Epithelial cell of esophagus (primary cell): ENCODE data around the gene SCGB3A1.

Experiments
- DNase-seq: peaks from one replicate; pipeline ENCODE4 v3.0.0; 2010; ENCODE audit warnings: low read depth
- H3K4me3 ChIP-seq: 2 replicates; pipeline ENCODE4 v1.5.1; 2011; ENCODE audit warnings: mild to moderate bottlenecking, low read length, control low read depth
- TF ChIP-seq, protein P1 (sequence below): IDR thresholded peaks from 2 replicates; pipeline ENCODE4 v1.5.1; 2011; ENCODE audit warnings: low read depth, mild to moderate bottlenecking, low read length, control low read depth, inconsistent platforms; ENCODE audit not compliant: insufficient read depth; ENCODE audit errors: missing control alignments

SCGB3A1 gene

DNA sequence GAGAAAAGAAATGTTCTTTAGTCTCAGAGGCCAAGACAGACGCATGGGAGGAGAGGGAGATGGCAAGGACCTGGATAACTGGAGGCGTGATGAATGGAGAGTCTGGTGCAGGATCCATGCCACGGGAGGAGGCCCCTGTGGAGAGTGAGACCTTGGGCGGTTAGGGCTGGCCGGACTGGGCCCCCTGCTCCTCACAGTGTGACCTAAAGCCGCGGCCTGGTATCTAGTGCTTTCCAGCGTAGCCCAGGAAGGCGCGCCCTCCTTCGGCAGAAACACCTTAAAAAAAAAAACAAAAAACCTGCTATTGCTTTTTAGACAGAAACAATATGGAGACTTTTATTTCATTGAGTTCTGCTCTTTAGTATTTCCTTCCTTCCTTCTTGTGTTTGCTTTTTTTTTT lies 33.1 kb downstream of the SCGB3A1 start:
- no peak for DNase-seq
- TF ChIP-seq, protein P1, sequence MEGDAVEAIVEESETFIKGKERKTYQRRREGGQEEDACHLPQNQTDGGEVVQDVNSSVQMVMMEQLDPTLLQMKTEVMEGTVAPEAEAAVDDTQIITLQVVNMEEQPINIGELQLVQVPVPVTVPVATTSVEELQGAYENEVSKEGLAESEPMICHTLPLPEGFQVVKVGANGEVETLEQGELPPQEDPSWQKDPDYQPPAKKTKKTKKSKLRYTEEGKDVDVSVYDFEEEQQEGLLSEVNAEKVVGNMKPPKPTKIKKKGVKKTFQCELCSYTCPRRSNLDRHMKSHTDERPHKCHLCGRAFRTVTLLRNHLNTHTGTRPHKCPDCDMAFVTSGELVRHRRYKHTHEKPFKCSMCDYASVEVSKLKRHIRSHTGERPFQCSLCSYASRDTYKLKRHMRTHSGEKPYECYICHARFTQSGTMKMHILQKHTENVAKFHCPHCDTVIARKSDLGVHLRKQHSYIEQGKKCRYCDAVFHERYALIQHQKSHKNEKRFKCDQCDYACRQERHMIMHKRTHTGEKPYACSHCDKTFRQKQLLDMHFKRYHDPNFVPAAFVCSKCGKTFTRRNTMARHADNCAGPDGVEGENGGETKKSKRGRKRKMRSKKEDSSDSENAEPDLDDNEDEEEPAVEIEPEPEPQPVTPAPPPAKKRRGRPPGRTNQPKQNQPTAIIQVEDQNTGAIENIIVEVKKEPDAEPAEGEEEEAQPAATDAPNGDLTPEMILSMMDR, result no peak
- no peak overlapping the region for H3K4me3 ChIP-seq

- H3K4me3 ChIP-seq, result no peak overlapping the region
- TF ChIP-seq, protein P1, result no peak
- no peak for DNase-seq
These were observed 34.0 kb downstream of the SCGB3A1 start for GRCh38 chr5:180557217-180557809.

DNA sequence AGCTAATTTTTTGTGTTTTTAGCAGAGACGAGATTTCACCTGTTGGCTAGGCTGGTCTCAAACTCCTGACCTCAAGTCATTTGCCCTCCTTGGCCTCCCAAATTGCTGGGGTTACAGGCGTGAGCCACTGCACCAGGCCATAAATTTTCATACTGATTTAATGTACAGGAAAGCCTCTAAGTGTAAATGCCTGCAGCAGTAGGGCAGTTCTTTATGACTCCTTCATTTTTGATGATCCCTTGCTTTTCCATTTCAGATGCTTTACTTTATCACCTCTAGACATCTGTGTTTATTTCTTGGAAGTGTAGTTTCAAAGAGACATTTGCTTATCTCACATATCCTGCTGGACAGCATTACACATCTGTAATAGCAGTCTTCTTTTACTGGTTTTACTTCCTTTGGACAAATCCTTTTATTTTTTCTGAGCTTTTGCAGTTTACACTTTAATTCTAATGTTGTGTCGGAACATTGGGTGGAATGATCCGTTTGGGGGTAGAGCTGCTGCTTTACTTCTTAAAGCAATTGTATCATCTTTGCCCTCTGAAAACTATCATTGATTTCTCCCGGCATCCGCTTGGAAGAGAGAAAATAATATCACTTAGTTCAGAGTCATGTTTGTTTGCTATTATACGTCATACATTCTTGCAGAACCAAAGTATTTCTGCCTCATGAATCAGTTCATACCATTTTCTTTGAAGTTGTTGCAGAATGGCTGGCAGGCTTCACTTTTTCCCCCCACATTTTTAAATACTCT lies 36.0 kb downstream of the SCGB3A1 start:
- TF ChIP-seq, protein P1, result no peak
- no peak overlapping the region for H3K4me3 ChIP-seq
- no peak for DNase-seq

- DNase-seq, result no peak
- no peak overlapping the region for H3K4me3 ChIP-seq
- TF ChIP-seq, protein P1, result no peak
These were observed 37.8 kb downstream of the SCGB3A1 start for GRCh38 chr5:180553530-180553929.

- TF ChIP-seq, protein P1, result no peak
- no peak for DNase-seq
- no peak overlapping the region for H3K4me3 ChIP-seq
These were observed 42.7 kb downstream of the SCGB3A1 start for GRCh38 chr5:180548563-180548962.

DNA sequence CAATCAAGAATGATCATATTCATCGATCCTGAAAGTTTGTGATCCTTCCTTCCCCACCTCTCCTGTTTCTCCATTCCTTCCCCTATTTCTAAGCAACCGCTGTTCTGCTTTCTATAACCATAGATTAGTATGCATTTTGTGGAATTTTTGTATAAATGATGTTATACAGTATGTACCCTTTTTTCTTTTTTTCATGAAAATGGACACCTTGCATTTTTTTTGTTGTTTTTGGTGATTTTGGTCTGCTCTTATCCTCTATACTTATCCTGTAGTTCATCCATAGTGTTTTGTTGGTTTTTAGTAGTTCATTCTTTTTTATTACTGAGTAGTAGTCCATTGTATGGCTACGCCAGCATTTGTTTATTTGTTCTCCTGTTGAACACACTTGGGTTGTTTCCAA lies 46.1 kb downstream of the SCGB3A1 start:
- H3K4me3 ChIP-seq, result no peak overlapping the region
- no peak for DNase-seq
- TF ChIP-seq, protein P1, result no peak

- no peak overlapping the region for H3K4me3 ChIP-seq
- no peak for DNase-seq
- TF ChIP-seq, protein P1, result no peak
These were observed 49.6 kb downstream of the SCGB3A1 start for GRCh38 chr5:180541710-180542109.
